ENCODE data around the gene GPR183. TPM values are rescaled to one million over a fixed set of nuclear protein-coding genes. Genes with fewer than 3 reads are reported as not detected.

GPR183 gene
- total RNA-seq, 1 experiment from 2014 or later = 0.30 TPM

GRCh38 chr13:99316224-99316623, 9.0 kb upstream of the GPR183 start:
- Histone ChIP-seq H3K27me3 (ENCODE audit: insufficient read depth, low read length) (no peaks in the 10 kb centered on the region), H2AFZ (ENCODE audit: low read depth, low read length, poor library complexity, severe bottlenecking) (no peak overlapping the region), H3K4me3 (replicated peaks in 1 of 2; ENCODE audit: low read depth in 1 of 2, low read length in 2 of 2) (no peak overlapping the region), H3K9ac (ENCODE audit: low read length) (0 out of 2 replicates have a peak overlapping the region, but pooled peaks have one; percentile 43), H3K79me2 (ENCODE audit: insufficient read depth, low read length) (peaks cover 25% of the 10 kb centered on the region), H3K9me3 (ENCODE audit: control insufficient read depth in 1 of 2, insufficient read depth in 1 of 2, low read depth in 1 of 2, low read length in 2 of 2) (no peaks in the 10 kb centered on the region), H3K4me1 (ENCODE audit: control insufficient read depth in 1 of 2, insufficient read depth in 2 of 2, low read length in 2 of 2) (peaks cover 85 to 99% of the 10 kb centered on the region in 2 experiments), H3K36me3 (ENCODE audit: control insufficient read depth in 1 of 2, insufficient read depth in 2 of 2, low read length in 2 of 2) (no peaks in the 10 kb centered on the region), H3K4me2 (ENCODE audit: low read length) (peak overlapping the region; percentile 68), H4K20me1 (ENCODE audit: insufficient read depth) (no peaks in the 10 kb centered on the region), H3K27ac (ENCODE audit: low read depth, low read length) (peak overlapping the region; percentile 70; the same call in 1 of the 2 replicates), H3K9me2 (ENCODE audit: insufficient read depth) (no peaks in the 10 kb centered on the region)
- TF ChIP-seq EZH2 (IDR thresholded peaks at IDR 0.05) = no peak
- TF ChIP-seq YY1 (IDR thresholded peaks at IDR 0.05; ENCODE audit: extremely low read depth, insufficient replicate concordance, low read depth, low read length) = no peak
- no peak for TF ChIP-seq EZH2phosphoT487 (IDR thresholded peaks at IDR 0.05; ENCODE audit: borderline replicate concordance)
- no peak for TF ChIP-seq SIN3A (IDR thresholded peaks at IDR 0.05; ENCODE audit: low read depth)
- no peak for TF ChIP-seq TCF7L2 (IDR thresholded peaks at IDR 0.05; ENCODE audit: borderline replicate concordance, extremely low read depth, insufficient read depth, insufficient read length)
- no peak for TF ChIP-seq ZNF274 (IDR thresholded peaks at IDR 0.05; ENCODE audit: low read depth, low read length)
- TF ChIP-seq RAD21 (IDR thresholded peaks at IDR 0.05; ENCODE audit: low read depth) = no peak
- TF ChIP-seq POLR2A (IDR thresholded peaks at IDR 0.05; ENCODE audit: borderline replicate concordance, extremely low read depth, insufficient read depth, insufficient read length) = no peak
- TF ChIP-seq MAX (IDR thresholded peaks at IDR 0.05) = no peak
- no peak for TF ChIP-seq POLR2AphosphoS5 (IDR thresholded peaks at IDR 0.05; ENCODE audit: low read depth, low read length)
- TF ChIP-seq FOSL1 (IDR thresholded peaks at IDR 0.05; ENCODE audit: low read depth) = no peak
- no peak for TF ChIP-seq ATF3 (IDR thresholded peaks at IDR 0.05)
- DNase-seq (ENCODE audit: low read depth, low spot score) = no peak
- CTCF ChIA-PET = interaction anchor here (1.7 kb wide), 1 partner anchor 46 kb away, joined by 4 read pairs; no protein-coding TSS in a partner anchor
- intact Hi-C loops (cut with micrococcal nuclease) = no loop called here
- POLR2A ChIA-PET = no interaction called here
- no peak for ATAC-seq
- BruUV-seq (replicated peaks) = no TSS peak
- RAD21 ChIA-PET (ENCODE audit: low non-redundant PET in 1 of 2, low total read pairs in 2 of 2, uncharacterized antibody in 2 of 2, unreplicated experiment in 2 of 2) = no interaction called here

All from HCT116 (cell line).